ENCODE measurements around the gene ZFP64. TPM values are rescaled to one million over a fixed set of nuclear protein-coding genes. Genes with fewer than 3 reads are reported as not detected.

The ZFP64 gene
- total and polyA plus RNA-seq, 4 donors: 10.8 to 22.0 (median 14.6) TPM

DNA sequence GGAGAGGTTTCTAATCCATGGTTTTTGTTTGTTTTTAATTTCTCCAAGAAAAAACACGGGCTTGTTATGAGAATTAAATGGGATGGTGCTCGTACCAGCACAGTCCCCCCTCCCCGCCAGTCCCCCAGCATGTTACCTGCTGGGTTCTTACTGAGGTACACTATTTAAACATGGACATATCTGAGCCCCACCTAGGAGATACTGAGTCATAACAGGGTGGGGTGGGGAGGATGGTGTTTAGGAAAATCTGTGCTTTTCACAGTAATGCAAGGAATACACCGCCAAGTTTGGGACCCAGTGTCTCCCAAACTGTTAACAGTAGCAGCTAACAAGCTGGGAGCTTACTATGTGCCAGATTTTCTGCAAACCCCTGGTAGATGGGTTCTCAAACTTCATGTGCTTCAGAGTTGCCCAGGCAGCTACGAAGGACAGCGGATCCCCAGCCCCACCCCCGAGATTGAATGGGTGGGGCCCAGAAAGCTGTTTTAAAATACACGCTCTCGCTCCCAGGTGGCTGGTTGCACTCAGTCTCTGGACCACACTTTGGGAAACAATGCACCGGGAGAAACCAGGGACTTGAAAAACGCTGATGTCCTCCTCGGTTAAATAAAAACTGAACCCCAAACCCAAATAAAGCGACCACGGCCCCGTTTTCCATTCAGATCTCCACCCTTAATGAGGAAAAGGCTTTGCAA is 995 bp downstream of the ZFP64 start:
- peak in 5 of 6 donors; percentile 7 to 65 (median 29) for DNase-seq (ENCODE audit: low read depth in 4 of 6, low spot score in 6 of 6)
- Histone ChIP-seq H3K4me1 (ENCODE audit: control insufficient read depth, insufficient read depth, low read length) (peaks cover 15% of the 10 kb centered on the region), H3K4me3 (ENCODE audit: low read depth, low read length) (peak overlapping the region; percentile 78), H3K27me3 (ENCODE audit: control insufficient read depth, insufficient read depth, low read length) (no peaks in the 10 kb centered on the region), H3K36me3 (ENCODE audit: control insufficient read depth, insufficient read depth, low read length) (peaks cover 6% of the 10 kb centered on the region), H3K27ac (ENCODE audit: low read depth, low read length) (peak overlapping the region; percentile 61), H3K9me3 (ENCODE audit: control insufficient read depth, insufficient read depth, low read length) (no peaks in the 10 kb centered on the region)
- WGBS (ENCODE audit: insufficient coverage): under 1% methylated on average over 12 of the region's 15 CpGs

DNA sequence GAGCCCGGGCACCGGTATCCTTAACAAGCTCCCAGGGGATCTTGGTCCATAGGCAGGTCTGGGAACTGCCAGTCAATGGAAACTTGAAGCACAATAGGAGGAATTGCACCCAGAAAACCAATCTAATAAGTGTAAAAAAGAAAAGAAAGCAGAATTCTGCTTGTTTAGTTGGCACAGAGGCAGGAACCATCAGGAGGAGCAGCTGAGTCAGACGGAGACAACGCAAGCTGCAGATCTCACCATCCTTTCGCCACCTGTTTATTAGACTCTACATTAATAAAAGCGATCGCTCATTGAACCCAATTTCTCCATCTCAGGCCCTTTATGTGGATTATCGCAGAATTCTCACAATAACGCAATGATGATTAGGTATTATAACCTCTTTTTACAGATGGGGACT is 9.8 kb downstream of the ZFP64 start:
- Histone ChIP-seq H3K27me3 (ENCODE audit: control insufficient read depth, insufficient read depth, low read length) (no peaks in the 10 kb centered on the region), H3K27ac (ENCODE audit: low read depth, low read length) (no peak overlapping the region), H3K36me3 (ENCODE audit: control insufficient read depth, insufficient read depth, low read length) (peaks cover 25% of the 10 kb centered on the region), H3K4me3 (ENCODE audit: low read depth, low read length) (no peak overlapping the region), H3K9me3 (ENCODE audit: control insufficient read depth, insufficient read depth, low read length) (no peaks in the 10 kb centered on the region), H3K4me1 (ENCODE audit: control insufficient read depth, insufficient read depth, low read length) (no peaks in the 10 kb centered on the region)
- DNase-seq (ENCODE audit: low read depth in 4 of 6, low spot score in 6 of 6): peak in 1 of 6 donors; percentile 62
- 70% methylated on average over 2 of the region's 9 CpGs for whole genome bisulfite sequencing (ENCODE audit: insufficient coverage)

DNA sequence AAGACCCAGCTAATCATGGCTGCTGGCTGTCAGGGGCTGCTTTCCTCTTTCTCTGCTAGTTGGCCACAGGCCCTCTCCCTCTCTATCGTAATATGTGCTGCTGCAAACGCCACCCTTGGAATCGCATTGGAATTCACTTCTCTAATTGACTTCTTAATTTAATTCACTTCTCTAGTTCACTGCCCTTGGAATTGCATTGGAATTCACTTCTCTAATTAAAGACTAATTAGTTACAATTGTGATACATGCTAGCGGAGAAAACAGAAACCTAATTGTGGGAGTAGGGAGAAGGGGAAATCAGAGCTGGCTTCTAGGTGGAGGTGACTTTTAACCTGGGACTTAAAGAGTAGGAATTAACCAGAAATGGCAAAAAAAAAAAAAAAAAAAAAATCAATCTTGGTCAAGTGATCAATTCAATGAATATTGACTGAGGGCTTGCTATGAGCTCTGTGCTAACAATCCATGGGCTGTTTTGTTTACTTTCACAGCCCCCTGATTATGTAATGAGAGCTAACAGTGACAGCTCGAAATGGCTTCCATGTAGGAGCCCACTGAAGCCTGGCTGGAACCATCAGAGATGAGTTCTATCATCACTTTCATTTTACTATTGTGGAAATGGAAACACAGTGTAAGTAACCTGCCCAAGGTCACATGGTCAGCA is 11.3 kb downstream of the ZFP64 start:
- Histone ChIP-seq H3K4me3 (ENCODE audit: low read depth, low read length) (no peak overlapping the region), H3K4me1 (ENCODE audit: control insufficient read depth, insufficient read depth, low read length) (no peaks in the 10 kb centered on the region), H3K27ac (ENCODE audit: low read depth, low read length) (no peak overlapping the region), H3K9me3 (ENCODE audit: control insufficient read depth, insufficient read depth, low read length) (no peaks in the 10 kb centered on the region), H3K36me3 (ENCODE audit: control insufficient read depth, insufficient read depth, low read length) (peaks cover 22% of the 10 kb centered on the region), H3K27me3 (ENCODE audit: control insufficient read depth, insufficient read depth, low read length) (no peaks in the 10 kb centered on the region)
- DNase-seq (ENCODE audit: low read depth in 4 of 6, low spot score in 6 of 6): peak in 1 of 6 donors; percentile 52
- WGBS (ENCODE audit: insufficient coverage): 52% methylated on average over 3 of the region's 5 CpGs

DNA sequence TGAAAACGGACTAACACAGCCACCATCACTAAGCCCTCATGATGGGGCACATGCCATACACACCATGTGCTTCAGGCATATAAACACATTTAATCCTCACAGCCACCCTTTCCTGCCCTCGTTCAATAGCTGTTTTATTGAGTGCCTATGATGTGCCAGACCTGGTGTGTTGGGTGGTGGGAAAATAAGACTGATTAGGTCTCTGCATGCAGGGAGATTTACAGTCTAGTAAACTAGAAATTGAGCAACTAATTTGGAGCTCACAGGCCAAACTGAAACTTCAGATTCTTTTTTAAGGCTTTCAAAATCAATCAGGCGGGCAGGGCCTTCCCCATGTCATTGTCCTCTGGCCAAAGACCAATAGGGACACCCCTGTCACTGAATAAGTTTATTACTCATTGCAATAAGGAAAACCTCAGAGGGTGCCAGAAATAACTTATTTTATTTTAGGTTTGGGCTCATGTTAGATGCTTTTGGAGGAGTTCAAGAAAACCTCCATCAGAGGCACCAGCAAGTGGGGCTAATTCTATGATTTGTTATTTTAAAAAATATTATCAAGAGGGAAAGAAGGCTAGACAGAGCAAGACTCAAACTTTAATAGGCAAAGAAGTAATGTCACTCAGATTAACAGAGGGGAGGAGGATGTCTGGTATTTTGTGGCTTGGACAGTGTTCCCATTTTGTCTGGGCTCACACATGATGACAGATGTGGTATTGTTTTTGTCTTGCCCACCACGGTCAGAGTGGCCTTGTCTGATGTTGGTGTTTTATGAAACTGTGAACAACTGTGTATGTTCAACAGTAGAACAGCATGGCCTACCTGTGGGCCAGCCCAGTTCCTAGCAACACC is 12.0 kb downstream of the ZFP64 start:
- Histone ChIP-seq H3K36me3 (ENCODE audit: control insufficient read depth, insufficient read depth, low read length) (peaks cover 19% of the 10 kb centered on the region), H3K4me1 (ENCODE audit: control insufficient read depth, insufficient read depth, low read length) (no peaks in the 10 kb centered on the region), H3K27ac (ENCODE audit: low read depth, low read length) (no peak overlapping the region), H3K27me3 (ENCODE audit: control insufficient read depth, insufficient read depth, low read length) (no peaks in the 10 kb centered on the region), H3K9me3 (ENCODE audit: control insufficient read depth, insufficient read depth, low read length) (no peaks in the 10 kb centered on the region), H3K4me3 (ENCODE audit: low read depth, low read length) (no peak overlapping the region)
- 49% methylated on average over 2 of the region's 4 CpGs for WGBS (ENCODE audit: insufficient coverage)
- DNase-seq (ENCODE audit: low read depth in 4 of 6, low spot score in 6 of 6): no peak

DNA sequence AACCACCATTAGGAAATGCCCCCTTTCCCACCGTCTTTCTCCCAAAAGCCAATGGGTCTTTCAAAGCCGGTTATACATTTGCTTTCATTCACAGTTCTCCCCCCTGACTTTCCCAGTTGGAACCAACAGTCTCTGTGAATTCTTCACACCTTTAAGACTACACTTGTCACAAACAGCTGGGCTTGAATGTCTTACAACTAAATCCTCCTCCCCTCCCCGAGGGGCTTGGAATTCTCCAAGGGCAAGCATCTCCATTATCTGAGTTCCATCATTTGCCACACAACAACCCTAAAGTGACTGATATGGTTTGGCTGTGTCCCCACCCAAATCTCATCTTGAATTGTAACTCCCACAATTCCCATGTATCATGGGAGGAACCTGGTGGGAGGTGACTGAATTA is 12.9 kb downstream of the ZFP64 start:
- H3K4me1 ChIP-seq (ENCODE audit: control insufficient read depth, insufficient read depth, low read length): no peaks in the 10 kb centered on the region
- no peak overlapping the region for H3K27ac ChIP-seq (ENCODE audit: low read depth, low read length)
- H3K36me3 ChIP-seq (ENCODE audit: control insufficient read depth, insufficient read depth, low read length): peaks cover 17% of the 10 kb centered on the region
- no peaks in the 10 kb centered on the region for H3K27me3 ChIP-seq (ENCODE audit: control insufficient read depth, insufficient read depth, low read length)
- no peaks in the 10 kb centered on the region for H3K9me3 ChIP-seq (ENCODE audit: control insufficient read depth, insufficient read depth, low read length)
- no peak overlapping the region for H3K4me3 ChIP-seq (ENCODE audit: low read depth, low read length)
- no peak for DNase-seq (ENCODE audit: low read depth in 4 of 6, low spot score in 6 of 6)
- 77% methylated on average over 3 of the region's 3 CpGs for WGBS (ENCODE audit: insufficient coverage)

DNA sequence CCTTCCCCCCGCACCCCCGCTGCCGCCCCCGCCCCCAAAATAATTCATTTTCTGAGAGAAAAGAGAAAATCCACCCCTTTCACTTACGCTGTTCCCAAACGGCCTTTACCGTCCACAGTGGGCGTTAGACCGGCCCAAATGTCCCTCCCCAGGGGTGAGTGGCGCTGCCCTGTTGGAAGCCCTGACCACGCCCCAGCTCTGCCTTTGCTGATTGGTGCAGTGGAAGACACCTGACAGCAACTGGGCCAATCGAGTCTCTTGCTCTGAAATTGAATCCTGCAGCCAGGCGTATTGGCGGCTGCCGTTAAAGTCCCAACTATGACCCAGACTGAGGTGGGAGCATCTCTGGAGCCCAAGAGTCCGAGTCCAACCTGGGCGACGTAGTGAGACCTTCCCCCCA is 15.7 kb downstream of the ZFP64 start:
- Histone ChIP-seq H3K4me1 (ENCODE audit: control insufficient read depth, insufficient read depth, low read length) (no peaks in the 10 kb centered on the region), H3K4me3 (ENCODE audit: low read depth, low read length) (no peak overlapping the region), H3K36me3 (ENCODE audit: control insufficient read depth, insufficient read depth, low read length) (peaks cover 30% of the 10 kb centered on the region), H3K27me3 (ENCODE audit: control insufficient read depth, insufficient read depth, low read length) (no peaks in the 10 kb centered on the region), H3K27ac (ENCODE audit: low read depth, low read length) (no peak overlapping the region), H3K9me3 (ENCODE audit: control insufficient read depth, insufficient read depth, low read length) (no peaks in the 10 kb centered on the region)
- no peak for DNase-seq (ENCODE audit: low read depth in 4 of 6, low spot score in 6 of 6)
- WGBS (ENCODE audit: insufficient coverage): 99% methylated on average over 10 of the region's 18 CpGs

DNA sequence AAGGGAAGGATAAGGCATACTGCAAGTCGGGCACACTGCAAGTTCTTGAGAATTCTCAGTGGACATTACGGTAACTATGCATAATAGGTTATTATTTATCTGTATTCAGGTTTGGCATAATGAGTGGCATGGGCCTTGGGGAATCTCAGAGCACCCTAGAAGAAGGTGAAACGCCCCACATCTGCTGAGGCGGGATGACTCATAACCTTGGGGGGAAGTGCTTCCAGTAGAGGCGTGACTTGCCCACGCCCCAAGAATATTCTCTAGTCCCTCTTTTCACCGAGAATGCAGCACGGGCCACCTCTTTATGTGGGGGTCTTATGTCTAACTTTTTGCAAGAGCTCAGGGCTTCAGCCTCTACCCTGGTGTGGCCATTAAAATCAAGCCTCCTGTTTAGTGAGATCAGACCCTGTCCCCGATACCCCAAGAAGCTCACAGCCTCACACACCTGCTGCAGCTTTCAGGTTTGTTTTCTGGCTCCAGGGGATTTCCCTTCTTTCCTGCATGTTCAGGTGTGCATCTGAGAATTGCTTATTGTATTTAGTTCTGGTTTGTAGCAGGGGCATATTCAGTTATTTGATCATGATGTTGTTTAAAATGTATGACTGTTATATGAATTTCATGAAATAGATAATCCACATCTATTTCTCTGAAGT is 19.1 kb downstream of the ZFP64 start:
- DNase-seq (ENCODE audit: low read depth in 4 of 6, low spot score in 6 of 6): no peak
- H3K4me1 ChIP-seq (ENCODE audit: control insufficient read depth, insufficient read depth, low read length): no peaks in the 10 kb centered on the region
- no peak overlapping the region for H3K4me3 ChIP-seq (ENCODE audit: low read depth, low read length)
- H3K9me3 ChIP-seq (ENCODE audit: control insufficient read depth, insufficient read depth, low read length): no peaks in the 10 kb centered on the region
- peaks cover 30% of the 10 kb centered on the region for H3K36me3 ChIP-seq (ENCODE audit: control insufficient read depth, insufficient read depth, low read length)
- H3K27ac ChIP-seq (ENCODE audit: low read depth, low read length): no peak overlapping the region
- H3K27me3 ChIP-seq (ENCODE audit: control insufficient read depth, insufficient read depth, low read length): no peaks in the 10 kb centered on the region
- 100% methylated on average over 2 of the region's 9 CpGs for WGBS (ENCODE audit: insufficient coverage)

DNA sequence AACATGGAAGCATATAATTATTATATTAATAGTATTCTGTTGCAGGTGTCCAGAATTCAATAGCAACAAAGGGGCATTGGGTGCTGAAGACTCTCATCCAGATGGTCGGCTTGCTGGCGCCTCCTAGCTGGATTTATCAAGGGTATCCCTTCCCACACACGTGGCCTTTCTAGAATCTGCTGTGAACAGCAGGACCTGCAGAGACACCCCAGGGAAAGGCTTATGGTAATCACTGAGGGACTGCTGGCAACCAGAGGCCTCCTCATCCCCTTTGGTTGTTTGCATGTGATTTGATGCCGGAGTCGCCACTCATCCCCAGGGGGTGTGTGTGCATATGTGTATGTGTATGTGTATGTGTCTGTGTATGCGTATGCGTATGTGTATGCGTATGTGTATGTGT is 20.6 kb downstream of the ZFP64 start:
- WGBS (ENCODE audit: insufficient coverage): 92% methylated on average over 5 of the region's 8 CpGs

DNA sequence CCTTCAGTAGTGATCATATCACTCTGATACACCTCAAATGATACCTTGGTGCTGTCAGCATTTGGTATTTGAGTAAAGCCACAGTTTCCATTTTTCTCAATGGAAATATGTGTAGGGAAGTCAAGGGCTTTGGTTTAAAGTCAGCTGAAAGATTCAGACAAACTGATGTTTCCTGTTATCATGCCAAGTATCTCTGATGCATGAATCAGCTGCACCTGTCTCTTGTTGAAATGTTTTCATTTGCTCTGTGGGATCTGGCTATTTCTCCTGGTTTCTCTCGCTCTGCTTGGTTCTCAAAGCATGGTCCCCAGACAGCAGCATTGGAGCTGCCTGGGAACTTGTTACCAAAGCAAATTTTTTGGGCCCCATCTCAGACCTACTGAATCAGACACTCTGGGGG is 23.5 kb downstream of the ZFP64 start:
- peaks cover 26% of the 10 kb centered on the region for H3K36me3 ChIP-seq (ENCODE audit: control insufficient read depth, insufficient read depth, low read length)
- no peaks in the 10 kb centered on the region for H3K27me3 ChIP-seq (ENCODE audit: control insufficient read depth, insufficient read depth, low read length)
- 91% methylated on average over 1 of the region's 1 CpG for WGBS (ENCODE audit: insufficient coverage)
- no peaks in the 10 kb centered on the region for H3K4me1 ChIP-seq (ENCODE audit: control insufficient read depth, insufficient read depth, low read length)
- H3K27ac ChIP-seq (ENCODE audit: low read depth, low read length): no peak overlapping the region
- H3K4me3 ChIP-seq (ENCODE audit: low read depth, low read length): no peak overlapping the region
- H3K9me3 ChIP-seq (ENCODE audit: control insufficient read depth, insufficient read depth, low read length): peaks cover 6% of the 10 kb centered on the region
- DNase-seq (ENCODE audit: low read depth in 4 of 6, low spot score in 6 of 6): no peak

More for the DNA sequence above, 20.6 kb downstream of the ZFP64 start:
- Histone ChIP-seq H3K4me1 (ENCODE audit: control insufficient read depth, insufficient read depth, low read length) (no peaks in the 10 kb centered on the region), H3K4me3 (ENCODE audit: low read depth, low read length) (no peak overlapping the region), H3K36me3 (ENCODE audit: control insufficient read depth, insufficient read depth, low read length) (peaks cover 33% of the 10 kb centered on the region), H3K27ac (ENCODE audit: low read depth, low read length) (no peak overlapping the region), H3K9me3 (ENCODE audit: control insufficient read depth, insufficient read depth, low read length) (peaks cover 2% of the 10 kb centered on the region), H3K27me3 (ENCODE audit: control insufficient read depth, insufficient read depth, low read length) (no peaks in the 10 kb centered on the region)
- no peak for DNase-seq (ENCODE audit: low read depth in 4 of 6, low spot score in 6 of 6)
